ENCODE data around the gene ENPP3.

ENPP3 gene

GRCh38 chr6:131646249-131646670, 9.2 kb downstream of the ENPP3 start (continued):
- no peak for TF ChIP-seq ZNF561 (tag by site-specific recombination; IDR thresholded peaks at IDR 0.05; ENCODE audit: borderline replicate concordance)
- TF ChIP-seq ZNF837 (tag by site-specific recombination; IDR thresholded peaks at IDR 0.05): no peak
- TF ChIP-seq REPIN1 (tag by site-specific recombination; IDR thresholded peaks at IDR 0.05; ENCODE audit: low read depth): no peak

GRCh38 chr6:131651782-131652181, 14.7 kb downstream of the ENPP3 start:
- no peak overlapping the region for H3K4me3 ChIP-seq (ENCODE audit: low read depth, low read length)
- no peaks in the 10 kb centered on the region for H3K4me1 ChIP-seq (ENCODE audit: control insufficient read depth, insufficient read depth, low read length)
- no peak for TF ChIP-seq INSM2 (tag by site-specific recombination; IDR thresholded peaks at IDR 0.05)
- no peak for TF ChIP-seq ZNF223 (tag by site-specific recombination; IDR thresholded peaks at IDR 0.05)
- TF ChIP-seq MEIS1 (CRISPR knock-in tag; IDR thresholded peaks at IDR 0.05; ENCODE audit: borderline replicate concordance): no peak
- peak; percentile 47 for TF ChIP-seq ZIC2 (tag by site-specific recombination; IDR thresholded peaks at IDR 0.05)
- TF ChIP-seq HOXA7 (CRISPR knock-in tag; IDR thresholded peaks at IDR 0.05; ENCODE audit: borderline replicate concordance): no peak
- H3K27ac ChIP-seq (ENCODE audit: extremely low read depth, low read depth, low read length): no peak overlapping the region
- ChIA-PET POLR2A (no interaction called here), CTCF (interaction anchor here (0.6 to 7.8 kb wide), 2 partner anchors 24 to 118 kb away, joined by 3 to 55 read pairs; partner anchors contain the start of gene MED23)
- H3K9me3 ChIP-seq (ENCODE audit: control insufficient read depth, insufficient read depth, low read depth, low read length): no peaks in the 10 kb centered on the region
- H3K36me3 ChIP-seq (ENCODE audit: control insufficient read depth in 2 of 2, insufficient read depth in 1 of 2, low read length in 2 of 2): no peaks in the 10 kb centered on the region

- Histone ChIP-seq H3K27ac (ENCODE audit: extremely low read depth, low read depth, low read length) (no peak overlapping the region), H3K4me3 (ENCODE audit: low read depth, low read length) (no peak overlapping the region), H3K9me3 (ENCODE audit: control insufficient read depth, insufficient read depth, low read depth, low read length) (no peaks in the 10 kb centered on the region), H3K36me3 (ENCODE audit: control insufficient read depth in 2 of 2, insufficient read depth in 1 of 2, low read length in 2 of 2) (no peaks in the 10 kb centered on the region), H3K4me1 (ENCODE audit: control insufficient read depth, insufficient read depth, low read length) (no peaks in the 10 kb centered on the region)
- ChIA-PET POLR2A (no interaction called here), CTCF (interaction anchor here (7.8 kb wide), 1 partner anchor 24 kb away, joined by 55 read pairs; the partner anchor contains the start of gene MED23)
- TF ChIP-seq ZNF202 (tag by site-specific recombination; IDR thresholded peaks at IDR 0.05; ENCODE audit: borderline replicate concordance) (no peak), ZNF596 (tag by site-specific recombination; IDR thresholded peaks at IDR 0.05) (no peak), BCL11B (tag by site-specific recombination; IDR thresholded peaks at IDR 0.05; ENCODE audit: low read depth) (no peak)
Measured at GRCh38 chr6:131652472-131652871, 15.4 kb downstream of the ENPP3 start.

DNA sequence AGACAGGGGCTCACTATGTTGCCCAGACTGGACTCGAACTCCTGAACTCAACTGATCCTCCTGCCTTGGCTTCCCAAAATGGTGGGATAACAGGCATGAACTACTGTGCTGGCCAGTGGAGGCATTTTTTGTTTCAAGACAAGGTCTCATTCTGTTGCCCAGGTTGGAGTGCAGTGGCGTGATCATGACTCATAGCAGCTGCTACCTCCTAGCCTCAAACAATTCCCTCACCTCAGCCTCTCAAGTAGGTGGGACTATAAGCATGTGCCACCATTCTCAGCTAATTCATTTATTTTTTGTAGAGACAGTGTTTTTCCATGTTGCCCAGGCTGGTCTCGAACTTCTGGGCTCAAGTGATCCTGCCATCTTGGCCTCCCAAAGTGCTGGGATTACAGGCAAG, 17.2 kb downstream of the ENPP3 start:
- CTCF ChIA-PET: interaction anchor here (0.5 to 0.6 kb wide), 3 partner anchors 27 to 441 kb away, joined by 3 read pairs; partner anchors contain the start of gene MED23
- H3K27ac ChIP-seq (ENCODE audit: extremely low read depth, low read depth, low read length): no peak overlapping the region

More for the DNA sequence above, 17.2 kb downstream of the ENPP3 start:
- TF ChIP-seq ZSCAN4 (tag by site-specific recombination; IDR thresholded peaks at IDR 0.05) (no peak), OVOL3 (tag by site-specific recombination; IDR thresholded peaks at IDR 0.05) (no peak), ZNF239 (tag by site-specific recombination; IDR thresholded peaks at IDR 0.05) (no peak), SETDB1 (IDR thresholded peaks at IDR 0.05; ENCODE audit: insufficient read length, low read length) (no peak), ZFP37 (tag by site-specific recombination; IDR thresholded peaks at IDR 0.05) (no peak)
- TF ChIP-seq, protein P1, sequence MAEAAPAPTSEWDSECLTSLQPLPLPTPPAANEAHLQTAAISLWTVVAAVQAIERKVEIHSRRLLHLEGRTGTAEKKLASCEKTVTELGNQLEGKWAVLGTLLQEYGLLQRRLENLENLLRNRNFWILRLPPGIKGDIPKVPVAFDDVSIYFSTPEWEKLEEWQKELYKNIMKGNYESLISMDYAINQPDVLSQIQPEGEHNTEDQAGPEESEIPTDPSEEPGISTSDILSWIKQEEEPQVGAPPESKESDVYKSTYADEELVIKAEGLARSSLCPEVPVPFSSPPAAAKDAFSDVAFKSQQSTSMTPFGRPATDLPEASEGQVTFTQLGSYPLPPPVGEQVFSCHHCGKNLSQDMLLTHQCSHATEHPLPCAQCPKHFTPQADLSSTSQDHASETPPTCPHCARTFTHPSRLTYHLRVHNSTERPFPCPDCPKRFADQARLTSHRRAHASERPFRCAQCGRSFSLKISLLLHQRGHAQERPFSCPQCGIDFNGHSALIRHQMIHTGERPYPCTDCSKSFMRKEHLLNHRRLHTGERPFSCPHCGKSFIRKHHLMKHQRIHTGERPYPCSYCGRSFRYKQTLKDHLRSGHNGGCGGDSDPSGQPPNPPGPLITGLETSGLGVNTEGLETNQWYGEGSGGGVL (tag by site-specific recombination; IDR thresholded peaks at IDR 0.05): no peak
- POLR2A ChIA-PET: no interaction called here
- Histone ChIP-seq H3K4me3 (ENCODE audit: low read depth, low read length) (no peak overlapping the region), H3K9me3 (ENCODE audit: control insufficient read depth, insufficient read depth, low read depth, low read length) (no peaks in the 10 kb centered on the region), H3K36me3 (ENCODE audit: control insufficient read depth in 2 of 2, insufficient read depth in 1 of 2, low read length in 2 of 2) (no peaks in the 10 kb centered on the region), H3K4me1 (ENCODE audit: control insufficient read depth, insufficient read depth, low read length) (no peaks in the 10 kb centered on the region)
